8988T (cell line): ENCODE measurements around the gene TFF1.
"Not testable (repeated sequence)": the region's sequence is repeated elsewhere in the genome, so short reads cannot be mapped to it uniquely, and the experiment has no call there.

Source experiments
- DNase-seq: peaks from one replicate; pipeline ENCODE4 v3.0.0; 2011

The TFF1 gene

DNA sequence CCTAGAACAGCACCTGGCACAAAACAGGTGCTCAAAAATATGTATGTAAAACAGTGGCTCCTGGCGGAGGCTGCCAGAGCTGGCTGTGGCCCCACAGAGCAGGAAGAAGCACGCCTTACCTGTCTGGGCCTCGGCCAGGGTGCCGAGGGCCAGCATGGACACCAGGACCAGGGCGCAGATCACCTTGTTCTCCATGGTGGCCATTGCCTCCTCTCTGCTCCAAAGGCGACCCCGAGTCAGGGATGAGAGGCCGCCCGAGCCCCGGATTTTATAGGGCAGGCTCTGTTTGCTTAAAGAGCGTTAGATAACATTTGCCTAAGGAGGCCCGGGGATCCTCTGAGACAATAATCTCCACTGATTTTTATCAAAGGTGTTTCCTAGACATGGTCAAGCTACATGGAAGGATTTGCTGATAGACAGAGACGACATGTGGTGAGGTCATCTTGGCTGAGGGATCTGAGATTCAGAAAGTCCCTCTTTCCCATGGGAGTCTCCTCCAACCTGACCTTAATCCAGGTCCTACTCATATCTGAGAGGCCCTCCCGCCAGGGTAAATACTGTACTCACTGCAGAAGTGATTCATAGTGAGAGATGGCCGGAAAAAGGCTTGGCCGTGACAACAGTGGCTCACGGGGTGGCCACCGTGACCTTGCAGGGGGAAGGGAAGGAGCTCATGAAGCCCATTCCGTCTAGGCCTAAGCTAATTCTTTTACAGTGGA, at the start of gene TFF1:
Gene TFF1, minus strand, starts transcription at position 244 of the 719 bp plus-strand sequence. Its CDS starts 40 bp downstream, at position 204.
- DNase-seq, result no peak

DNA sequence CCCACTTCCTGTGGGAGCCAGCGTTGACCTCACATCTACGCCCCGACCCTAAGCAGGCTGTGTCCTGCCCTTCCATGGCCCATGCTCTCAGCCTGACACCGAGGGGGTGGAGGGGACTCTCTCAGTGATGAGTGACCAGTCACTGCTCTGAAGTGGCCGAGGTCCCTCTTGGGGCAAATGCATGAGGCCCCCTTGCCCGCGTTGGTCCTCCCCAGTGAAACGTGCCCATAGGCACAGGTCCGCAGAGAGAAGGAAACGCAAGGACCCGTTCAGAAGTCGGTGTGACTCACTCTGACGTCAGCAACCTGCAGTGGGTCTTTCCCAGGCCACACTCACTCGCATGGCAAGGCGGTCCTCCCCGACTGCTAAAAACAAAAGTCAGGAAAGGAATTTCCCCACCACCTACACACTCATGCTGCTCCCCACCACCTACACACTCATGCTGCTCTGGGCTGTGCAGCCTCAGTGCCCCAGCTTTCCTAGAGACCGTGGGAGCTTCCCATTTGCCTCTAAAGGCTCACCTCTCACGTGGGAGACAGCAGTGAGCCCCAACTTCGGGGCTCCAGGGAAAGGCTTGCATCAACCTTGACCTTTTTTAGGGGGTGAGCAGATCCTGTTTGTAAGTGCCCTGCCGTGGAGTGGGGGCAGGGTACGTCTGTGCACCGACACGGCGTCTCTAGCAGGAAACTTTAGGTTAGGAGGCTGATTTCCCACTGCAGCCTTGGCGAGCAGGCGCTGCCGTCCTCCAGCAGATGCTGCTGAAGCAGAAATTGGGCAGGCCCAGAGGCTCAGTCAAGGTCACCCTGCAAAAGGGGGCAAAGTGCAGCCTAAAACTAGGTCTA, 48.8 kb upstream of the TFF1 start:
- DNase-seq, result peak; percentile 46

DNA sequence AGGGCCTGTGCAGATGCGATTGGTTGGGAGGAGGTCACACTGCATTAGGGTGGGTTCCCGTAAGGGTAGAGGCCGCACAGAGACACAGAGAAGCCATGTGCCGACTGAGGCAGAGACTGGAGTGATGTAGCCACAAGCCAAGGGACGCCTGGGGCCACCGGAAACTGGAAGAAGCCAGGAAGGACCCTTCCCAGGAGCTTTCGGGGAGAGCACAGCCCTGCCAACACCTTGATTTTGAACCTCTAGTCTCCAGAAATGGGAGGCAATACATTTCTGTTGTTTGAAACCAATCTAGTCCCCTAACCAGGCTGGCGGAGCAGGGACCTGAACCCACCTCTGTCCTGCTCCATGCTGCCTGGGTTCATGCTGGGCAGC, 48.2 kb upstream of the TFF1 start:
- DNase-seq, result no peak

DNA sequence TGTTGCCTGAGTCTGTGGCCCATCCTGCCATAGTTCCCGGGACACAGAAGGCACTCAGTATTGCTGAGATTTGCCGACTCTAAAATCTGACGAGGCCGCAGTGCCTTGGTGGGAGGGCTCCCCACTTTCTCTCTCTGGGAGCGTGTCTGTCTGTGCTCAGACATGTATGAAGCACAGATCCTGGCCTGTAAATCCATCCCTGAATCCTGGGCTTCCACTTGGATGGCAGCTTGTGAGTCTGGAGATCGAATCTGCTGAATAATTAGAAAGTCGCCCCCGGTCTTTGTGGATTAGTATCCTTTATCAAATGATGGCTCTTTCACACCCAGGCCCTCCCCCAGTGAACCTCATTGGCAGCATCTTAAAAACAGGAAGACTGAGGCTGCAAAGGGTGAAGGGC, 47.7 kb upstream of the TFF1 start:
- no peak for DNase-seq

DNA sequence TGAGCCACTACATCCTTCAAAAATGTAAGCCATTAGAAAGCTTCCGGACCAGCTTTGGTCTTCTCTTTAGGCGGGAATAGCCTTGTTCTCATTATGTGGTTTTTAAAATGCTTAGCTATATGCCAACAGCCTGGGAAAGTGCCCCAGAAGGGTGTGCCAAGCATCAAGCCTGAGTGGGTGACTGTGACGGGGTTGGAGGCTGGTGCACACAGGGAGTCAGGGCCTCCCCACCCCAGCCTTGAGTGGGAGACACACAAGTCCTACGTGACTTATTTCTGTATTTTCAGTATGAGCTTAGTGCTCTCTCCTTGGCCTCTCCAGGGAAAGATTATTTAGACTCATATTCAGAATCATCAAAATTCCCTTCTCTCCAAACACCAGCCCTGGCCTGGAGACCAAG, 47.2 kb upstream of the TFF1 start:
- no peak for DNase-seq

DNA sequence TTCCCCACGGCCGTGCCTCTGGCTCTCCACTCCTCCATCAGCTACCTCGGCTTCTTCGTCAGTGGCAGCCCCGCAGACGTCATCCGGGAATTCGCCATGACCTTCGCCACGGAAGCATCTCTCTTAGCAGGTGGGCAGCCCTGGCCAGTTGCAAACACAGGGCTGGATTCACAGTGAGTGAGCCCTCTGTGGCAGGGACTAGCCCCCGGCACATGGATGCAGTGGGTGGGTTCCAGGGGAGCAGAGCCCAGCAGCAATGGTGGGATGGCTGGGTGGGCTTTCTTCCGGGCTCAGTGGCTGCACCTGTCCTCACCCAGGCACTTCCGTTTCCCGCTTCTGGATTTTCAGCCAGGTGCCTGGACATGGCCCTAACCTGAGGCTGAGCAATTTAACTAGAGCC, 46.8 kb upstream of the TFF1 start:
- DNase-seq, result no peak

DNA sequence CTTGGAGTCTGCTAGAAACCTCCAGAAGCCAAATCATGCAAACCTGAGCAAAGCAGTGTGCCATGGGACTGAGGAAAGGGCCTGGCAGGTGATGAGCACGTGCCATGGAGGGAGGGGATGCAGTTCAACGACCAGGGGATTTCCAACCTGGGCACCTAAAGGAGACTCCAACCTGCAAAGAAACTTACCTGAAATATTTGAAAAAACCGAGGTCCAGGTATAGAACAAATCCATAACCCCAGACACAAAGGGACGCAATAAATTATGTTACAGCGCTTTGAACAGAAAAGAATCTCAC, 46.2 kb upstream of the TFF1 start:
- no peak for DNase-seq

DNA sequence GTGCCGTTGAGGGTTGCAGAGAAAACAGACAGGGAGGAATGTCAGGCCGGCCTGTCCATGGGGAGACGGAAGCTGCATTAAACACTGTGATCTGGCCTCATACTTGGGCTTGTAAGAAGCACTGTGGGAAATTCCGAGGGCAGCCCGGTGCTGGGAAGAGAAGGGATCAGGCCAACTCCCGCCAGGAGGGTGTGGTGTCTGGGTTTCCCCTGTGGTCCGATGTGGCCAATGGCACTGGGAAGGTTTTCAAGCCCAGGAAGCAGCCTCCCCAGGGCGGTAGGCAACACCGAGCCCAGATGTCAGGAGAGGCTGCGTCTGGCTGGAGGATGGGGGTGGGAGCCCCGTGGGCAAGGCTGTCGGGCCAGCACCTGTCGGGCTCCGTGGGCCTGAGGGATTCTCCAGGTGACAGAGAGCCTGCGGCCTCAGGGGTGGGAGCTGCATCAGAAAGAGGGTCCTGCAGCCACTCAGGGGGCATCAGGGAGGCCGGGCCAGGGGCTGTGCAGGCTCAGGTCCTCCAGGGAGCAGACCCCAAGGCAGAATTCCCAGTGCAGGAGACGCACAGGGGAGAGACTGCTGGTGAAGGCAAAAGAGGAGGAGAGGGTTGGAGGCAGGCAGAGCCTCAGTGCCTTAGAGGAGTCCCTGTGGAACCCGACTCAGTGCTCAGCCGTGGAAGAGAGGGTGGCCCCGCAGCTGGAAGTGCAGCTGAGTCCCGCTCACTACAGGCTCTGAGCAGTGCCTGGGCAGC, 45.7 kb upstream of the TFF1 start:
- no peak for DNase-seq

DNA sequence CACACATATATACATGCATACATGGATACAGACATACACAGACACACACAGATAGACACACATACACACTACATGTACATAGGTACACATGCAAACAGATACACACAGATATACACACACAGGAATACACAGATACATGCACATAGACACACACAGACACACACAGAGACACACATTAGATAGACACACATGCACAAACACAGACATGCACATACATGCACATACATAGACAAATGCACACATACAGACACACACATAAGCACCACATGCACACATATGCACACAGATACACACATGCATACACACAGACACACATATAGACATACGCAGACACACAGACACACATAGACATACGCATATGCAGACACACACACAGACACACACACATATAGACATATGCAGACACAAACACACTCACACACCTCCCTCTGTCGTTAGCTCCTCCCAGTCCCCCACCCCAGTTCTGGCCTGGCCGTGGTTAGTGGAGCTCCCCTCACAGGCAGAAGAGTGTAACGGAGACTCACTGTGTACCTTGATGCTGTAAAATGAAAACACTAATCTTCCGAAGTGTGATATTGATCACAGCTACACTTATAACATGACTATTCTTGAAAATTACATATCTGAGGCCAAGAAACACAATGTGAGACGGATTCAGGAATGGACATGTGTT, 45.0 kb upstream of the TFF1 start:
- DNase-seq, result peak; percentile 28

DNA sequence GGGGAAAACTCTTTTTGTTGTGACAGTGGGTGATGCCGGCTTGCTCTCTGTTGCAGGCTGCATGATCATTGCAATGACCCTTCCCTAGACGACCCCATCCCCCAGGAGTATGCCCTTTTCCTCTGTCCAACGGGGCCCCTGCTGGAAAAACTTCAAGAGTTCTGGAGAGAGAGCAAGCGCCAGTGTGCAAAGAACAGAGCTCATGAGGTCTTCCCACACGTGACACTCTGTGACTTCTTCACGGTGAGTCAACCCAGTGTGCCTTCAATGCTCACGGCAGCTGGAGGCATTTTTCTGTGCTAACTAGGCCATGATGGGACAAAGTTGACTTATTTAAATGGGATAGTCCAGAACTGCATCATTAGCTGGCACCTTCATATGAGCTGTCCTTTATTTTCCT, 43.0 kb upstream of the TFF1 start:
- DNase-seq, result no peak

DNA sequence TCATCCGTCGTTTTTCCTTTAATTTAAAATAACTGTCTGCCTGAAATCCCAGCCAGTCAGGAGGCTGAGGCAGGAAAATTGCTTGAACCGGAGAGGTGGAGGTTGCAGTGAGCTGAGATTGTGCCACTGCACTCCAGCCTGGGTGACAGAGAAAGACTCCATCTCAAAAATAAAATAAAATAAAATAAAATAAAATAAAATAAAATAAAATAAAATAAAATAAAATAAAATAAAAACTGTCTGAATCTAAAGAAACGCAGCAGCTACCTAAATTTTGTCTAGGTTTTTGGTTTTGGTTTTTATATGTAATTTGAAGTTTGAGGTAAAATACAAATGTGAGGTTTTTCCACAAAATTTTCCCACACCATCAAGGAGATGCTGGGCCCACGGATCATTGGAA, 42.4 kb upstream of the TFF1 start:
- DNase-seq, result not testable (repeated sequence)

DNA sequence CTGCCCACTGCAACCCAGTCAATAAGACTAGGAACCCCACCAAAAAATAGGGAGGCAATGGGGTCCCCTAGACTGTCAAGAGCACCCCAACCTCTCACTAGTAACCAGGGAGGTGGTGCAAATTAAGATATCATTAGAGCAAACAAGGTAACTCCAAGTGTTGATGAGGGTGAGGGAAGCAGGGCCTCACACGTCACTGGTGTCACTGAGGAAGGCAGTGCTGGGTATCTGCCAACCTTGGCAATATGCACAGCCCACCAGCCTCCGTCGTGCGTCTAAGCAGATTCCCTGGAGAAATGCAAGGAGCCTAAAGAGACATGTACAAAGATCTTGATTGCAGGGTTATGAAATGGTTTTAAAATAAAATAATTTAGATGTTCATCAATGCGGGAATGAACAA, 41.1 kb upstream of the TFF1 start:
- DNase-seq, result no peak

DNA sequence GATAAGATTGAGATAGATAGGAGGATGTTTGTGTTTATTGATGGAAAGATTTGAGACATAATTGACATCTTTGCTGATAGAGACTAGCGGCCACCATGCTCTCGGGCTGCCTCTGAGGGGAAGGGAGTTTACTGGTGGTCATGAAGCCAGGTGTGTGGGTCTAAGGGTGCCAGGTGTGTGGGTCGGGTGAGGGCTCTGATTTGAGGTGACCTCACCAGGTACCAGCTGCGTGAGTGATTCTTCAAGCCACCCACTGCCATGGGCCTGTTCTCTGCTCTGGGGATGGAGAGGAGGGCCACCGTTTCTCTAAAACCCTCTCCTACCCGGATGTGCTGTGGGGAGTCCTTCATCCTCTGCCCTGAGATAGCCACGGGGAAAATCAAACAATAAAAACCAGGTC, 40.5 kb upstream of the TFF1 start:
- DNase-seq, result no peak

DNA sequence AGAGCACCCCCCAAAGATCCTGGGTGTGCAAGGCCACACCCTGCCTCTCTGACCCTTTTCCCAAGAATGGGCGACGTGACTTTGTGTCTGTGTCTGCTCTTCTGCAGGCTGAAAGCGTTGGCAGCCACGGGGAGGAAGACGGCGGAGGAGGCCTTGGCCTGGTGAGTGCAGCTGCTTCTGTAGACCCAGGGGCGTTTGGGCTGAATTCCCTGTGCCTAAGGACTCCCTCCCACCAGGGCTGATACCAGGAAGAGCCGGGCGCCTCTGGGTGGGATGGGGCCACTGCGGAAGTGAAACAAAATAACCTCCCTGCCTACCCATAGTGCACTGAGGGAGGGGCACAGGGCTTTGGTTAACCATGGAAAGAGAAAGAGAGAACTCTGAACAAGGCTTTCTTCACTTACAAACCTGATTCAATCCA, 39.9 kb upstream of the TFF1 start:
- no peak for DNase-seq

DNA sequence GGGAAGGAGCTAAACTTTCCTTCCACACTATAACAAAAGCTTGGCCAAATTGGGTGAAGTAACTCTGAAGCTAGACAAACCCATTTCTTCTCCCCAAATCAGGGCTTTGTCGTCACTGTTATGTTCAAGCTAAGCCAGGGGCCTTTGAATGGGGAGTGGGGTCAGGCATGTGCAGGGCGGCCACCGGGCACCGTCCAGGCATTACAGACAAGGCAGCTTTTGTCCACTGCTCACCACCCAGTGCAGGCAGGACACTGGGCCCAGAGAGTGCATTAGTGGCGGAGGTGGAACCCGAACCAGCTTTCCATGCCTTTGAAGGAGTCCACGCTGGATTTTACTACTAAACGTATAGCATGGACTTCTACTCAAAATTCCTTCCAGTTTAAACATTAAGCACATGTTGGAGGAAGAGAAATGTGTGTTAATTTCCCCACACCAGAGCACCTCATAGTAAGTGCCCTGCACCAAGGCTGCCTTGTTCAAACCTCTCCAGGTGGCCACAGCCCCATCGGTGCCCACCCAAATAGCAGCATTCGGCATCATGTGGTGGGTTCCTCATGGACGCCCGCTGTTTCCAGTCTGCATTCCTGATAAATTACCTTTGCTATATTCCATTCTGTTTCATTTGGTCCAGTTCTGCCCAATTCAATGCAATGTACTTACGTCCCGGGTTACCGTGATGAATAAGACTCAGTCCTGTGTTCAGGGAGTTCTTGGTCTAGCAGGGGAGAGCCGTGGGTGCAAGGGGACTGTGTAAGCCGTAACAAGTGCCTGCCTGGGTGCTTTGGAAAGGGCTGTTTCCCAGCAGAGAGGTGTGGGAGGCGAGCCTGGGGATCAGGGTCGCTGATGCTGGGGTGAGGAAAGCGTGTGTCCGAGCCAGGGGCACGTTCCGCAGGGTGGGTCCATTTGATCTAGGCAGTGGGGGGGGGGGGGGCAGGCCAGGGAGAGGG, 39.0 kb upstream of the TFF1 start:
- DNase-seq, result no peak

DNA sequence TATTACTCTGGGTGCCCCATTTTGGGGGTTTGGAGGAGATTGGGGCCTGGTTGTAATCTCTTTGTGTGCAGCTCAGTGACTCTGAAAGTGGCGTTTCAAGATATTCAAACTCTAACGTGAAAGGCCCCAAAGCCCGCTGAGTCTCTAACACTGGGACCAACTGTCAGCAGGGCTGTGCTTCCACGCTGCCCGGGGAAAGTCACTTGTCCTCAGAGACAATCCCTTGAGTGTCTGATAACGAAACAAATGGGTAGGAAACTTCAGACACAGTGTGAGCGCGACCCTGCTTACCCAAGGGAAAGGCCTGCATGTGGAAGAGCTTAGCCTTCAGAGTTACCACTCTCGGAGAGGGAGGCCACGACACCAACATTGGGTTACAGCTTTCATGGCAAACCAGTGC, 38.2 kb upstream of the TFF1 start:
- DNase-seq, result no peak

DNA sequence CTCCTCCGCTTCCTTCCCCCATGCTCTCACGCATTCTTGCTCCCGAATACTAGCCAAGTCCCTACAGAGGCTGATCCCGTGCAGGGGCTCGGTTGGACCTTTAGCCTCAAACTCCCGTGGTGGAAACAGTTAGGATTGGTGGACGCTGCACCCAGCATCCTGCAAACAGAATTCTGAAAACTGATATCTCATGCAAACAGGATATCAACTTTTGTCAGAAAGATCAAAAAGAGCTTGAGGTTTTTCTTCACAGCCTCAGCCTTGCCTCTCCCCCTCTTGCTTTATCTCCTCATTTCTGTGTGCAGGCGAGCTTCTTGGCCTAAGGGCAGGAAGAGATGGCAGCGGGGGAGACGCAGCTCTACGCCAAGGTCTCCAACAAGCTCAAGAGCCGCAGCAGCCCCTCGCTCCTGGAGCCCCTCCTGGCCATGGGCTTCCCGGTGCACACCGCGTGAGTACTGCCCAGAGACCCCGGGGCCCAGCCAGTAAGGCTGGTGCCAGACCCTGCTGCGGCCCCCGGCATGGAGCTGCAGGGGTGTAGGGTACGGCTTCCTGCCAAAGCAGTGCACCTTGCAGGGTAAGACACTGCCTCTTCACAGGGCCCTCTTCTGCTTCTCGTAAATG, 37.4 kb upstream of the TFF1 start, which contains the start of gene UBASH3A:
Gene UBASH3A, plus strand, starts transcription at position 292 of the 621 bp plus-strand sequence. Its CDS starts 44 bp downstream, at position 336.
- no peak for DNase-seq

DNA sequence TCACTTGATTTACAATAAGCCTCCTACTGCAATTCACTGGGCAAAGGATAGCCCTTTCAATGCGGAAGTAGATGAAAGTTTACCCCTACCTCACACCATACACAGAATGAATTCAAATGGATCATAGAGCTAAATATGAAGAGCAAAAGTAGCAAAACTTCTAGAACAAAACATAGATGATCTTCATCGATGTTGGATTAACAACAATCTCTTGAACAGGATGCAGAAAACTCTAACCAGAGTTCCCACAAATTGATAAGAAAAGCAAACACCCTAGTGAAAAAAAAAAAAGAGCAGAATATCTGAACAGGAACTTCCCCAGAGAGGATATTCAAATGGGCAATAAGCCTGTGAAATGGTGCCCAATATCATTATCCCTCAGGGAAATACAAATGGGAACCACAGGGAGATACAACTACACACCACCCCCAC, 35.5 kb upstream of the TFF1 start:
- DNase-seq, result no peak

DNA sequence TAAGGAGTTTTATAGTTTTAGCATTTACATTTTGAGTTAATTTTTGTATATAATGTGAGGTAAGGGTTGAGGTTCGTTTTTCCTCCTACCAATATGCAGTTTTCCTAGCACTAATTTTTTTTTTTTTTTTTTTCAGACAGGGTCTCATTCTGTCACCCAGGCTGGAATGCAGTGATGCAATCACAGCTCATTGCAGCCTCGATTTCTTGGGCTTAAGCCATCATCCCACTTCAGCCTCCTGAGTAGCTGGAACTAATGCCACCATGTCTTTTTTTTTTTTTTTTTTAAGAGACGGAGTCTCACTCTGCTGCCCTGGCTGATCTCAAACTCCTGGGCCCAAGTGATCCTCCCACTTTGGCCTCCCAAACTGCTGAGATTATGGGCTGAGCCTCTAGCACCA, 34.8 kb upstream of the TFF1 start:
- DNase-seq, result no peak

DNA sequence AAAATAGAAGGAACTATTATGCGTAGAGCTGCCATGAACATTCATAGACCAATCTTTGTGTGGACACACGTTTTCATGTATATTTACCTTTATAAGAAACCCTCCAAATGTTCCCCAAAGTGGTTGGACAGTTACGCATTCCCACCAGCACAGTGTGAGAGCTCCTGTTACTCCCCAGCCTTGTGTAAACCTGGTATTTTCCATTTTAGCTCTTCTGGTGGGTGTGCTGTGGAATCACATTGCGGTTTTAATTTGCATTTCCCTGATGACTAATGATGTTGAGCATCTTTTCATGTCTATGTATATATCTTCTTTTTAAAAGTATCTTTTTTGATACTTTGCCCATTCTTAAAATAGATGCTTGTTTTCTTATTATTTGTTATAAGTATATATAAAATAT, 34.2 kb upstream of the TFF1 start:
- no peak for DNase-seq

DNA sequence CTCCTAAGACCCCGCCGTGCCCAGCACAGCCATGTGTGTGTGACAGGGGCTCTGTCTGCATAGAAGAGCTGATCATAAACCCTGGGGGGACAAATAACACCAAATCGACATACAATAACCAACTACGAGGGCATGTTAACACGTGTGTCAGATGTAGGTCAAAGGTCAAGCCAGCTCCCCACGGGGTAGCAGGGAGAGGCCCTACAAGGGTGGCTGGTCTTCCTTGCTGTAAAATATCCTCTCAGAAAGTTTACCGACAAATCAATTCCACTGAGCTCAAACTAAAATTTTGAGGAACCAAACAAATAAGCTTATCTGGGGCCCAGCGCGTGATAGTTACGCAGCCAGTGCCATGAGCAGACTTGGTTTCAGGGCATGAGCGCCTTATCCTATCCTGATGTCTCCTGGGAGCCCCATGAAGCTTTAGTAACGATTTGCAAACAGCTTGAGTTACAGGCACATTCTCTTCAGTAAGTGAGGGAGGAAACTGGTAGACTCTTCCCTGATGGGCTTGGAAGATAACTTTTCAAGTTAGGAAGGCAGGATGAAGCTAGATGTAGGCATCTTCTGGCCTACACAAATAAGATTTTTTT, 32.2 kb upstream of the TFF1 start:
- DNase-seq, result no peak
